Epithelial cell of proximal tubule (primary cell): Measurements from ENCODE around the gene KRTDAP. TPM values are rescaled to one million over a fixed set of nuclear protein-coding genes. Genes with fewer than 3 reads are reported as not detected.

ENCODE experiments used
- DNase-seq: peaks from one replicate; pipeline ENCODE4 v3.0.0-alpha.2; 2011; ENCODE audit warnings: low read depth
- H3K4me3 ChIP-seq: 2 replicates; pipeline ENCODE4 v1.5.1; 2011; ENCODE audit warnings: low read depth, mild to moderate bottlenecking, low read length
- total RNA-seq: library from RNA; depleted of rRNA; stranded (reverse); fragments of >200 nt; gene quantifications from 2 replicates; pipeline ENCODE4 v1.2.3, GENCODE V29; 2015
- TF ChIP-seq, protein P1 (sequence below): conservative IDR thresholded peaks from 2 replicates; pipeline ENCODE4 v1.5.1; 2012; ENCODE audit warnings: low read depth, mild to moderate bottlenecking, low read length

KRTDAP gene
- total RNA-seq, 1 donor from 2014 or later = not detected

DNA sequence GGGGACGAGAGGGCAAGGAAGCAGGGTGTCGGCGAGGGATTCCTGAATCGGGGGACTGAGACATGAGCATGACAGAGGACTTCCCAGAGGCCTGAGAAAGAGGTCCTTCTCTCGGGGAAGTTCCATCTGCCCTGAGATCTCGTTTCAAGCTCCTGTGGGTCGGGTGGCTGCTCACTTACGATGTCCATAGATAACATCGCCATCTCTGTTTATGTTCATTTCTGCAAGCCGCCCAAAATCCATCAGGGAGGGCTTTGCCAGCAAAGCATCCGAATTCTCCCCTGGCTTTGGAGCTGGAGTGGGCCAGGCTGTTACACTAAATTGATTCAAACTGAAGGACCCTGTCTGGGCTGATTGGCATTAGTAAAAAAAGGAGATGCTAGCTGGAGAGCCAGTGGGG, 17.3 kb upstream of the KRTDAP start:
- TF ChIP-seq, protein P1, sequence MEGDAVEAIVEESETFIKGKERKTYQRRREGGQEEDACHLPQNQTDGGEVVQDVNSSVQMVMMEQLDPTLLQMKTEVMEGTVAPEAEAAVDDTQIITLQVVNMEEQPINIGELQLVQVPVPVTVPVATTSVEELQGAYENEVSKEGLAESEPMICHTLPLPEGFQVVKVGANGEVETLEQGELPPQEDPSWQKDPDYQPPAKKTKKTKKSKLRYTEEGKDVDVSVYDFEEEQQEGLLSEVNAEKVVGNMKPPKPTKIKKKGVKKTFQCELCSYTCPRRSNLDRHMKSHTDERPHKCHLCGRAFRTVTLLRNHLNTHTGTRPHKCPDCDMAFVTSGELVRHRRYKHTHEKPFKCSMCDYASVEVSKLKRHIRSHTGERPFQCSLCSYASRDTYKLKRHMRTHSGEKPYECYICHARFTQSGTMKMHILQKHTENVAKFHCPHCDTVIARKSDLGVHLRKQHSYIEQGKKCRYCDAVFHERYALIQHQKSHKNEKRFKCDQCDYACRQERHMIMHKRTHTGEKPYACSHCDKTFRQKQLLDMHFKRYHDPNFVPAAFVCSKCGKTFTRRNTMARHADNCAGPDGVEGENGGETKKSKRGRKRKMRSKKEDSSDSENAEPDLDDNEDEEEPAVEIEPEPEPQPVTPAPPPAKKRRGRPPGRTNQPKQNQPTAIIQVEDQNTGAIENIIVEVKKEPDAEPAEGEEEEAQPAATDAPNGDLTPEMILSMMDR = no peak
- no peak overlapping the region for H3K4me3 ChIP-seq

DNA sequence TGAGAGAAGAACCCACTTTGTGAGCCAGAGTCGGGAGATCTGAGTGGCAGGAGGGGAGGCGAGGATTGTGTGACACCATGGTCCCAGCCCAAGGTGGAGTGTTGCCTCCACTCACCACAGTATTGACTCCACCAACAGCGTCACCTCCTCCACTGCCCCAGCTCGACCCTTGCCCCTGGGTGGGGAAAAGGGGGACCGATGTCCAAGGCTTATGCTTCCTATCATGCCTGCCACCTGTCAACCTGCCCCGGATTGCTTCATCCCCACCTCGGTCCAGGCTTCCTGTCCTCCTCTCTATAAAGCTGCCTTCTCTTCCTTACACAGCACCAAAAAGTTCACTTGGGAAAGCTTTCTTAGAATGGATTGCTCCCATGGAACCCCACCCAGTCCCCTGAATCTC, 15.7 kb upstream of the KRTDAP start:
- no peak for DNase-seq
- no peak overlapping the region for H3K4me3 ChIP-seq
- TF ChIP-seq, protein P1 = no peak

More for the DNA sequence above, 17.3 kb upstream of the KRTDAP start:
- no peak for DNase-seq

- no peak overlapping the region for H3K4me3 ChIP-seq
Measured at GRCh38 chr19:35502751-35503150, 12.5 kb upstream of the KRTDAP start.

GRCh38 chr19:35501684-35502083, 11.4 kb upstream of the KRTDAP start:
- H3K4me3 ChIP-seq = no peak overlapping the region
- TF ChIP-seq, protein P1 = no peak
- no peak for DNase-seq

More at GRCh38 chr19:35502751-35503150, 12.5 kb upstream of the KRTDAP start:
- TF ChIP-seq, protein P1 = no peak
- DNase-seq = no peak

GRCh38 chr19:35500611-35501010, 10.3 kb upstream of the KRTDAP start:
- no peak overlapping the region for H3K4me3 ChIP-seq
- TF ChIP-seq, protein P1 = no peak
- no peak for DNase-seq

- H3K4me3 ChIP-seq = no peak overlapping the region
- no peak for DNase-seq
- TF ChIP-seq, protein P1 = no peak
Measured at GRCh38 chr19:35498984-35499527, 8.8 kb upstream of the KRTDAP start.

GRCh38 chr19:35498220-35498619, 8.0 kb upstream of the KRTDAP start:
- TF ChIP-seq, protein P1 = no peak
- H3K4me3 ChIP-seq = no peak overlapping the region
- no peak for DNase-seq
